ENCODE data around the gene RPS21. TPM values are rescaled to one million over a fixed set of nuclear protein-coding genes. Genes with fewer than 3 reads are reported as not detected.

Gene RPS21
- total and polyA plus RNA-seq, 2 of the 4 experiments (the other 2 are of a cell fraction) = 2,710 to 4,298 TPM

- POLR2A ChIA-PET (ENCODE audit: unreplicated experiment) = no interaction called here
- H2AFZ ChIP-seq (replicated peaks; ENCODE audit: low read length, poor library complexity) = peak overlapping the region; percentile 69
- no peak overlapping the region; the same call in 1 of the 2 replicates for H2AK5ac ChIP-seq (ENCODE audit: low read depth, low read length)
- H3K27me3 ChIP-seq (ENCODE audit: control insufficient read depth, insufficient read depth, low read length) = no peaks in the 10 kb centered on the region
- no peak overlapping the region for H2BK120ac ChIP-seq (ENCODE audit: low read depth, low read length)
- peaks cover 9% of the 10 kb centered on the region; the same call in 1 of the 2 replicates for H3K36me3 ChIP-seq (ENCODE audit: control insufficient read depth, insufficient read depth, low read length)
- H3K4ac ChIP-seq (ENCODE audit: low read depth, low read length) = peak overlapping the region; percentile 48; the same call in 1 of the 2 replicates
- intact Hi-C loops (cut with micrococcal nuclease) (no loop called here), in situ Hi-C loops (cut with MboI; ENCODE audit: low sequenced_read_pairs) (no loop called here), dilution Hi-C loops (cut with HindIII; ENCODE audit: low sequenced_read_pairs, unreplicated experiment) (no loop called here)
- CTCF ChIA-PET = interaction anchor here (1.3 to 1.4 kb wide), 2 partner anchors 11 to 14 kb away, joined by 4 read pairs; no protein-coding TSS in a partner anchor
- no TSS peak for BruUV-seq (replicated peaks)
- no peaks in the 10 kb centered on the region for H3K9me1 ChIP-seq (ENCODE audit: insufficient read depth, low read length)
- H3K4me1 ChIP-seq (ENCODE audit: control insufficient read depth, insufficient read depth, low read length) = peaks cover 28% of the 10 kb centered on the region
- no peaks in the 10 kb centered on the region; the same call in 1 of the 2 replicates for H4K20me1 ChIP-seq (ENCODE audit: insufficient read depth, low read length)
- H3K23ac ChIP-seq (ENCODE audit: low read depth, low read length) = no peak overlapping the region
- no peak overlapping the region for H4K5ac ChIP-seq (ENCODE audit: low read depth, low read length)
- H2AK9ac ChIP-seq (replicated peaks; ENCODE audit: low read depth, low read length, poor library complexity) = peak overlapping the region; percentile 86
- peak; percentile 19; the same call in 1 of the 2 replicates for ATAC-seq (ENCODE audit: low read depth)
- no peak for DNase-seq
- no peak overlapping the region for H2BK5ac ChIP-seq (ENCODE audit: low read depth, low read length, poor library complexity, severe bottlenecking)
- no peak overlapping the region for H3K18ac ChIP-seq (ENCODE audit: low read depth, low read length)
- H2BK20ac ChIP-seq (ENCODE audit: low read depth, low read length) = no peak overlapping the region
- no peak overlapping the region for H3K4me2 ChIP-seq (ENCODE audit: low read depth, low read length)
- H4K91ac ChIP-seq (ENCODE audit: insufficient read depth, low read depth, low read length) = no peak overlapping the region
- H3K9me3 ChIP-seq (ENCODE audit: control insufficient read depth, insufficient read depth, low read length) = no peaks in the 10 kb centered on the region
- H3K9ac ChIP-seq (ENCODE audit: low read depth, low read length) = no peak overlapping the region
- H3K56ac ChIP-seq (ENCODE audit: extremely low read depth, insufficient read depth, low read length) = no peak overlapping the region
- no peak overlapping the region for H3K14ac ChIP-seq (replicated peaks; ENCODE audit: low read depth, low read length)
- no peak overlapping the region; the same call in 2 of the 3 replicates for H2BK15ac ChIP-seq (ENCODE audit: low read depth, low read length)
- WGBS, 2 experiments (ENCODE audit: extremely low coverage in 2 of 2, insufficient read length in 1 of 2) = no CpG with 5 or more reads among the region's 11 CpGs
- TF ChIP-seq RAD21 (IDR thresholded peaks at IDR 0.05; ENCODE audit: low read length) (no peak), MAZ (IDR thresholded peaks at IDR 0.05; ENCODE audit: borderline replicate concordance, low read depth, low read length) (no peak), CEBPB (IDR thresholded peaks at IDR 0.05; ENCODE audit: low read depth, low read length) (no peak), RCOR1 (IDR thresholded peaks at IDR 0.05; ENCODE audit: insufficient replicate concordance, low read length) (no peak), CTCF (conservative IDR thresholded peaks at IDR 0.05; ENCODE audit: low read depth, low read length) (no peak), MXI1 (IDR thresholded peaks at IDR 0.05; ENCODE audit: borderline replicate concordance, low read depth, low read length) (no peak), NFE2L2 (IDR thresholded peaks at IDR 0.05; ENCODE audit: low read depth, low read length) (no peak), ELK1 (IDR thresholded peaks at IDR 0.05; ENCODE audit: borderline replicate concordance, low read depth, low read length) (no peak), RFX5 (IDR thresholded peaks at IDR 0.05; ENCODE audit: low read depth, low read length) (no peak), MAFK (IDR thresholded peaks at IDR 0.05; ENCODE audit: low read depth, low read length) (no peak), BHLHE40 (IDR thresholded peaks at IDR 0.05; ENCODE audit: low read depth, low read length) (no peak), SMC3 (IDR thresholded peaks at IDR 0.05; ENCODE audit: low read depth, low read length) (no peak), USF2 (IDR thresholded peaks at IDR 0.05; ENCODE audit: low read depth, low read length) (no peak), CHD1 (IDR thresholded peaks at IDR 0.05; ENCODE audit: low read depth, low read length) (no peak), FOS (IDR thresholded peaks at IDR 0.05; ENCODE audit: low read depth, low read length) (no peak)
- no peak overlapping the region for H3K4me3 ChIP-seq (ENCODE audit: insufficient read depth, low read depth, low read length)
- H3K27ac ChIP-seq (ENCODE audit: insufficient read depth, low read length) = no peak overlapping the region
- H3K79me1 ChIP-seq (ENCODE audit: low read depth in 1 of 2, low read length in 2 of 2) = no peaks in the 10 kb centered on the region
- peak overlapping the region in 1 of 2 experiments; percentile 69; a peak in 1 of 4 replicates for H4K8ac ChIP-seq (ENCODE audit: low read depth in 2 of 2, low read length in 2 of 2)
These were observed 31.4 kb upstream of the RPS21 start for GRCh38 chr20:62355516-62355877.

All from IMR-90 (cell line).